NCI-H1930 (cell line): ENCODE measurements around the gene CHMP1A.

Experiments used
- DNase-seq, 2 experiments: peaks; one replicate each; lab custom pipeline; 2025; lab: John Stamatoyannopoulos, UW

The CHMP1A gene

DNA sequence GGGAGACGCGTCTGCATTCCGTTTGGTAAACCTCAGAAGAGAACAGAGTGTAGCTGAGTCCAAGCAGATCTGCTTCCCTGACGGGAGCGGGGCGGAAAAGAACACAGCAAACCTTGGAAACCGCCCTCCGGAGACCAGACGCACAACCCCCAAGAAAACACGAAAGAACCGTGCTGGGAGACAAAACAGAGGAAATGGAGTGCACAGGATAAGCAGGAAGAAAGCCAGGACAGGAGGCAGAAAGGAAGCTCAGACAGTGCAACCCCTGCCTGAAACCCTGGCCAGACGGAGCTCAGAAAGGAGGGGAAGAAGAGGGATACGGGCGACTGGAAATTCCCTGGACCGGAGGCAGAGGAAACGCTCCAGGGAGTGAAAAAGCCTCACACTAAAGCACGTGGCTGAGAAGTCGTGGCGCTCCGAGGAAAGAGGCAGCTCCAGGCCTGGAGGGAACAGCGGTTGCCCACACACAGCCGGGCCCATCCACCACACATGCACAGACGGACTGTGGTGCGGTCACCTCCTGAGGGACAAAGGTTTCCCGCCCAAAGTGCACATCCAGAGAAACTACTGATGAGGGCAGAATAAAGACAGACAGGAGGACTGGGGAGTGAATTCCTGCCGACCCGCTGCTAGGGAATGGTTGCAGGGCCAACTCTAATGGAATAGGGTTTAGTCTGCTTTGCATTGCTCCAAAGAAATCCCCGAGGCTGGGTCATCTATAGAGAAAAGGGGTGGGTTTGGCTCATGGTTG is 33.8 kb downstream of the CHMP1A start:
- no peak for DNase-seq

DNA sequence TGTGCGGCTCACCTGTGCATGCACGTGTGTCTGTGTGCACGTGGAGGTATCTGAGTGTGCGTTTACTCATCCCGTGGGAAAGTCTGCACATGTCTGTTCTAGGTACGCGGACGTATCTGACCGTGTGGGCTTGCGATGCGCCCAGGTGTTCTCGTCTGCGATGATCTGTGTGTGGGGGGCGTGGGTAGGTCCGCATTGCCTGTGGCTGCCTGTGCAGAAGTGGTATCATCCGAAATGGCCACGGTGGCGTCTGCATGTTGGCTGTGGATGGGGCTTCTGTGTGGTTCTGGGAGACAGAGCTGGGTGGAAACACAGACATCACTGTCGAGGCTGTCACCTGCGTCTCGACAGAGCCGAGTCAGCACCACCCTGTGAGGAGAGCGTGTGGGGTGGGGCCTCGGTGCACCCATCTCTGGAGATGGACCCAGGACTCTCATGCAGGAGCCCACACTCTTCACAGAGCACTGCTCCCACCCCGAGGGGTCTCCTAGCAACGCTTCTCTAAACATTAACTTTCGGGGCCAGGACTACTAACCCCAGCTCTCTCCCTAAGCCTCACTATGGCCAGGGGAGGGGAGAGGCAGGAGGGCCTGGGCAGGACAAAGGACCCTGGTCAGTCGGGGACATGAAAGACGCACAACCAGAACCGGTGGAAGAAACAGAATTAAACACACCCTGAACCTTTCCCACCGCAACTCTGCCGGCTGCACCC is 35.7 kb downstream of the CHMP1A start:
- no peak for DNase-seq

DNA sequence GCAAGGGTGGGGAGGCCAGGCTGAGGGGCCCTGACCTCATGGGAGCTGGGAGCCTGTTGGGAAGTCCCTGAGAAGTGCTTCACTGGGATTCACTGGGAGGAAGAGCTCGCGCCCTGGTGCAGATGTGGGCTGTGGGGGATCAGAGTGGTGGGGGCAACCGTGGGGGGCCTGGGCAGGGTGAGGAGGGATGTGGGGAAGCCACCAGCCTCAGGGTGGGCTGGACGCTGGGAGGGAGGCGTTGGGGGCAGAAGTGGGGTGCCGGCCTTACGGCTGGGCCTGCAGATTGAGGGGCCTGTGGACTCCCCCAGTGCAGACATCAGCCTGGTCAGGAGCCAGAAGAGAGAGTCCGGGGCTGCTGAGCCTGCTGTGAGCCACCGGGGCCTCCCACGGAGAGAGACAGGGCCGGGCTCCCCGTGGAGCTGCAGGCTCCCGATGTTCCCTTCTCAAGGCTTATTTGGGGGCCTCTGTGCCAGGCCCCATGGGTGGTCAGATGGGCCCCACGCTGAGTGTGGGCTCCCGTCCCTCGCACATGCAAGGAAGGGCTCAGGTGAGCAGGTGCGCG is 36.3 kb downstream of the CHMP1A start:
- DNase-seq: no peak

DNA sequence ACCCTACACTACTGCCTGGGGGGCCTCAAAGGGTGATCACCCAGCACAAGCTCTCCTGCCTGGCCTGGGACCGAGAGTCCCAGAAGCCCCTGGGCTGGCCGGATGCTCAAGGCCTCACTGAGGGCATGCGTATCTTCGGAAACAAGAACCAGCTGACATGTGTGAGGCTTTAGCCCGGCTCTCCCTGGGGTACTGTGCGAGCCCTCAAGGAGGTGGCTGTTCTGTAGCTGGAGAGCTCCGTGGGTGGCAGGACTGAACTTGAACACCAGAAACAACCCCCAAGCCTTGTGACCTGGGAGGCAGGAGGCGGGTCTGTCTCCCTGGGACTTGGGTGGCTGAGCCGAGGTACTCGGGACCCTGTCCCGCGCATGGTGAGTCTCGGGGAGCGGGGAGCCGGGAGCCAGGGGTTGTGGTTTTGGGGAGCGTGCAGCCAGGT is 37.1 kb downstream of the CHMP1A start:
- DNase-seq: no peak

DNA sequence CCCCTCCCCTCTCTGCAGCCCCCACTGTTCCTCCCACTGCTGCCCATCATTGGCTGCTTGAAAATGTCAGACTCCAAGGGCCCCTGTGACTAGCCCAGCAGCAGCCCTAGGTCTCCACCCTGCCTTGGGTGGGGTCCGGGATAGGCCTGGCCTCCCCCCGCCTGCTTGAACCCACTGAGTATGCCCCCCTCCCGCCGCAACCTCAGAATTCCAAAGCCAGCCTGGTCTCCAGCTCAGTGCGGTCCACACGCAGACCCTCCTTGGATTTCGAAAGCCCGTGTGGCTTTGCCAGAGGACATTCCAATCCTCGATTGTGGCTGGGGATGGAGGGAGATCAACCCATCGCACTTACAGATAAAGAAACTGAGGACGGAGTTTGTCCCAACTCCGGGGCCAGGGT is 37.7 kb downstream of the CHMP1A start:
- DNase-seq: no peak

DNA sequence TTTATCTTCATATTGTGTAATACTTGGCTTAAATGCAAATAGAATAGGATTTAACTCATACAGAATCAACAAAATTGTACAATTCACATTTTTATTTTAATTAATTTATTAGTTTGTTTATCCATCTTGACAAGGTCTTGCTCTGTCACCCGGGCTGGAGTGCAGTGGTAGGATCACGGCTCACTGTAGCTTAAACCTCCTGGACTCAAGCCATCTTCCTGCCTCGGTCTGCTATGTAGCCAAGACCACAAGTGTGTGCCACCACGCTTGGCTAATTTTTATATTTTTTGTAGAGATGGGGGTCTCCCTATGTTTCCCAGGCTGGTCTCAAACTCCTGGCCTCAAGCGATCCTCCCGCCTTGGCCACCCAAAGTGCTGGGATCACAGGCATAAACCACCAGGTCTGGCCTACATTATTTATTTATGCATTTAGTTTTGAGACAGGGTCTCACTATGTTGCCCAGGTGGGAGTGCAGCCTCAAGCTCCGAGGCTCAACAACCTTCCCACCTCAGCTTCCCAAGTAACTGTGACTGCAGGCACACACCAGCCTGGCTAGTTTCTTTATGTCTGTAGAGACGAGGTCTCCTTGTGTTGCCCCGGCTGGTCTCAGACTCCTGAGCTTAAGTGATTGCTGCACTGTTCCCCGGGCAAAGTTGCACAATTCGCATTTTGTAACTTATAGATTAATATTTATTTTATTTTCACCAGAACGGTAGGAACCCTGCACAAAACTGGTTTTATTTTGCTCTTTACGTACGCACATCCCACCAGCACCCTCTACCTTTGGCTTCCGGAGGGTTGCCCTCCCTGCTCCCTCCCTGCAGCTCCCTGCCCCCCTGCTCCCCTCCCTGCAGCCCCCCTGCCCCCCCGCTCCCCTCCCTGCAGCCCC is 39.2 kb downstream of the CHMP1A start:
- no peak for DNase-seq

DNA sequence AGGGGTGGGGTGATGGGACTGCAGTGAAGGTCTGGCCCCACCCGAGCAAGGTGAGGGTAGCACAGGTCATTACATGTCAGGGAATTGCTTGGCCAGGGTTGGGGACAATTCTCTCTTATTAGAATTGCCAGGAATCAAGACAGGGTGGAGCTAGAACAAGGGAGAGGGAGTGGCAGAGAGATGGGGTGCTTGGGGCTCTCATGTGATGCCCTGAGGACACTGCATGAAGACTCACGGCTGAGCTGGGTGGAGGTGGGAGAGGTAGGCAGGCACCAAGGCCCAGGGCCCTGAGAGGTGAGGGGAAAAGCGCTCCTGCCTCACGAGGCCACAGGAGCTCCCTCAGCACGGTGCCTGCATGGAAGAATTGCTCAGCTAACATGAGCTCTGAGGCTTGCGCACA is 40.5 kb downstream of the CHMP1A start:
- no peak for DNase-seq

DNA sequence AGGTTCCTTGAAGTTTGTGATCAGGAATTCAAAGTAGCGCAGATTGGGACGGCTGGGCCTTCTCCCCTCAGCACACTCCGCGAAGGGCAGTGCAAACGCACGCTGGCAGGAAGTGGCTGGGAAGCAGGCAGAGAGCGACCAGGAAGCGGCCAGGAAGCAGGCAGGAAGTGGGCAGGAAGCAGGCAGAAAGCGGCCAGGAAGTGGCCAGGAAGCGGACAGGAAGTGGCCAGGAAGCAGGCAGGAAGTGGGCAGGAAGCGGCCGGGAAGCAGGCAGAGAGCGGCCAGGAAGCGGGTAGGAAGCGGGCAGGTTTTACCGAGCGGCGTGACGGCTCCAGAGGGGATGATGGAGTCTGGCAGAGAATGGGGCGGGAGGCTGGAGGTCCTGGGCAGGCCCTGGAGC is 40.9 kb downstream of the CHMP1A start:
- no peak for DNase-seq

DNA sequence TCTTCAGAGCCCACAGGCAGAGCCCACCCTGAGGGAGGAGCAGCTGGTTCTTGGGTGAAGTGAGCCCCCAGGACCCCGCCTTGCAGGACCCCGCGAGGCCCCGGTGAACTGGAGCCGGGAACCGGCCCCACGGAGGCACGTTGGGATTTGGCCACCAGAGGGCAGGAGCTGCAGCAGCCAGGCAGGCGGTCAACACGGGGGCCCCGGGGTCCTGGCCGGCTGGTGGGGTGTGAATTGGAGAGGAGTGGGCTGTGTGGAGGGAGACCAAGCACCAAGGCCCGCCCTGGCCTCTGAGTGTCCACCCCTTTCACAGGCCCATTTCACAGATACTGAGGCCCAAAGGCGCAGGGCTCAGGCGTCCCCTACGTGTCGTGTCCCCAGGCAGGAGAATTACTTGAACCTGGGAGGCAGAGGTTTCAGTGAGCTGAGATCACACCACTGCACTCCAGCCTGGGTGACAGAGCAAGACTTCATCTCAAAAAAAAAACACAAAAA is 41.9 kb downstream of the CHMP1A start:
- no peak for DNase-seq

DNA sequence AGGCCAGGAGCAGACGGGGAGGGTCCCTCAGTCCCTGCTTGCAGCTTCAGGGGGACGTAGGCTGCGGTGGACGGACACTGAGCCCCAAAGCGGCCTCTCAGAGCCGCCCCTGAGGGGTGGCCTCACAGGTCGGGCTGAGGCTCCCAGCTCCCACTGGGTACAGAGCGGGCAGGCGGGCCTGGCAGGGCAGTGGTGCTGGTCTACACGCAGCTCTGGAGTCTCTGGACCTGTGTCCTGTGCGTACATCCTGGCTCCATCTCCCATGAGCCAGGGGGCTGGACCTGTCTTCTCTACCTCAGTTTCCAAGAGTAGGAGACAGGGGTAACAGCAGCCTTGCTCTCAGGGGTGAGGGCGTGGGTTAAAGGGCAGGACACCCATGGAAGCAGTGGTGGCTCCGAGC is 42.3 kb downstream of the CHMP1A start:
- DNase-seq: no peak

DNA sequence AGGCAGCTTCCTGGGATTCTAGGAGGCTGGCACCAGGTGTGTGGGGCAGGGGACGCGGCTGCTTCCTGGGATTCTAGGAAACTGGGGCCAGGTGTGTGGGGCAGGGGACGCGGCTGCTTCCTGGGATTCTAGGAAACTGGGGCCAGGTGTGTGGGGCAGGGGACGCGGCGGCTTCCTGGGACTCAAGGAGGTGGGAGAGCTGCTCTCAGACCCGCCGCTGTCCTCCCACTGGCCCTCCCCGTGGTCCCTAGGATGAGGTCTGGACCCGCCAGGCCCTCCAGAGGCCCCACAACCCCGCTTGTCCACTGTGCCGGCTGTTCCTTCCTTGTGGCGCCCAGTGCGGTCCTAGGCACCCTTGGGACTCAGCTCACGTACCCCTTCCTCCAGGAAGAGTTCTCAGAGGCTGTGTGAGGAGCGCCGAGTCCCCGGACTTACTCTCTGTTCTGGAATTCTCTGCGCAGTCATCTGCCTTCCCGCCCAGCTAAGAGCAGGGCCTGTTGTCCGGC is 43.5 kb downstream of the CHMP1A start:
- DNase-seq: no peak

DNA sequence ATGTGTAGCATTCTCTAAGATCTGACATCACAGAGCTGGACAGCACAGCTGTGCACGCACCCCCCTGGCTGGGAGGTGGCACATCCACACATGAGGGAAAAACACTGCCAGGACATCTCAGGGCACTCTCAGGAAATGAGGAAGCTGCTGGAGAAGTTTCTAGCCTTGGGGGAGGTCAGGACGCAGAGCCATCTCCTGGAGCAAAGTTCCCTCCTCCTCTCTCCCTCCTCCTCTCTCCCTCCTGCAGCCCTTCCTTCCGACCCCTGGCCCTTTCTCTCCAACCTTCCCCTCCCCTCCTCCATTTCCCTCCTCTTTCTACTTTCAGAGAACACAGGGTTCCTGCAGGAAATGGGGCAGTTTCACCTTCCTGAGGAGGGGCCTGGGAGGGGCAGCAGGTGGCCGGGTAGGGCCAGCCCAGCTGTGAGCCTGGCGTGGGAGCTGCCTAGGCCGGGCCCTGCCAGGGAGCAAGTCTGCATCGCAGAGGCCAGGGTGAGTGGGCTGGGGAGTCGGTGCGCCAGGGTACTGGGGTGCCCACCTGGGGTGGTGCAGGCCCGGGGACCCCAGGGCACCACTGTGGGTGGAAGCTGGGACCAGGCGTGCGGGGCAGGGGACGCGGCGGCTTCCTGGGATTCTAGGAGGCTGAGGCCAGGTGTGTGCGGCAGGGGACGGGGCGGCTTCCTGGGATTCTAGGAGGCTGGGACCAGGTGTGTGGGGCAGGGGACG is 44.1 kb downstream of the CHMP1A start, which contains the start of gene DPEP1:
Gene DPEP1 (plus strand): TSS at position 412 of the 723 bp plus-strand sequence. CDS start 16,769 bp downstream, outside the sequence.
- no peak for DNase-seq

DNA sequence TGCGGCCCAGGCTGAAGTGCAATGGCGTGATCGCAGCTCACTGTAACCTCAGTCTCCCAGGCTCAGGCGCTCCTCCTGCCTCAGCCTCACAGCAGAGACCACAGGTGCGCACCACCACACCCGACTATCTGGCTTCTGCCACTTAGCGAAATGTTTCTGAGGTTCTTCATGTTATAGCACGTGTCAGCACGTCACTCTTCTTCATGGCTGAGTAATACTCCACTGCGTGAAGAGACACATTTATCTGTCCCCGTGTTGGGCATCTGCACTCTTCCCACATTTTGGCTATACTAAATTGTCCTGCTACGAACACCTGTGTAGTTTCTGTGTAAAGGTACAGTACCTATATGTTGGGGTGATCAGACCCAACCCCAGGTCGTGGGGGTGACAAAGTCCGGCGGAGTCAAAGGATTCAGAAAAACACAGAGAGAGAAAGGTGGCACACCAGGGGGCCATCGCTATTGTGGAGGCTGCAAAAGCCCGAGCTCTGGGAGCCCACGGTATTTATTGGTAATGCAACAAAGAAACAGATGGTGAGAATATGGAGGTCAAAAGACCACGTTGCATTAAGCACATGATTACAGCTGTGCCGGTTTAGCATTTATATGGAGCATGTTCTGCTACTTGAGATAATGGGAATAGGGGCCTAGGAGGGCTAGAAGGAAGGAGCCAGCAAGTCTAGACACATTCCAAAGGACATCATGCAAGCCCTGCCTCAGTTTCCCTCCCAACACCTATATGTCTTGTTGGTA is 44.9 kb downstream of the CHMP1A start:
- DNase-seq: no peak

DNA sequence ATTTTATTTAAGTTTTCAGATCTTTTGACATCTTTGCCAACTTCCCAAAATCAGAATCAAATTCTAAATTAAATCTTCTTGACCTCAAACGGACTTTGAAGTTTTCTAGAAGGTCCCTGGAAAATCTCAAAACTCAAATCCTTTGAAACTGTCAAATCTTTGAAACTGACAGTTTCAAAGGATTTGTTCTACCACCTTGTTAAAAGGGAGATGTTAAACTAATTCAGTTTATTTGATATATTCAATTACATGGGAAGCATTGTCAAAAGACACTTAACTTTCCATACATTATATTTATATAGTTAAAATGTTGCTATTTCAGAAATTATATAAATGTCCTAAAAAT is 47.4 kb downstream of the CHMP1A start:
- no peak for DNase-seq

DNA sequence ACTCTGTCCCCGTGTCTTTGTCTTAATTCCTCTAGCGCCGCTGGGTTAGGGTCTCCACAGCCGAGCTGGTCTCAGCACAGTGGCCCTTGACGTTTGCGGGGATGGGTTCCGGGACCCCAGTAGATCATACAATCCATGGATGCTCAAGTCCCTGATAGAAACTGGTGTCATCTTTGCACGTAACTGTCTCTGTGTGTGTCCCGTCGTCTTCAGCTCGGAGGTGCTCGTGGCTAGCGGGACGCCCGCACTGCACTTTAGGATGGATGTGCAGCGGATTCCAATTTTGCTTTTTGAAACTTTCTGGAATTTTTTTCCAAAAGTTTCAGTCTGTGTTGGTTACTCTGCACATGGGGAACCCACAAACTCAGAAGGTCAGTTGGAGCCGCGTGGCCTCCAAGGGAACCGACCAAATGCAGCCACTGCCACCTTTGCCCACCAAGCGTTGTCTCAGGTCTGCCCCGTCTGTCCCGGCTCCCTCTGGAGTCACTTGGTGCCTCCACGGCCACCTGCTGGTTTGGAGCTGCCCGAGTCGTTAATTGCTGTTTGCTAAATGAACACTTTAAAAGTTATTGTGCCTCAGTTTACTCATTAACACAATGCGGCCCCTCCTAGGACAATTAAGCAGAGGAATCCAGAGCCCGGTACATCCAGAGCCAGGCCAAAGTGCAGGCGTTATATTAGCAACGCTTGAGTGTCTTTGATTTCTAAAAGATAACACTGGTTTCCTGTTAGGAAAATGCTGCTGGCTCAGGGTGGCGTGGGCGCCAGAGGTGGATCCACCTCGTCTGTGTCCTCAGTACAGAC is 49.4 kb downstream of the CHMP1A start:
- no peak for DNase-seq

DNA sequence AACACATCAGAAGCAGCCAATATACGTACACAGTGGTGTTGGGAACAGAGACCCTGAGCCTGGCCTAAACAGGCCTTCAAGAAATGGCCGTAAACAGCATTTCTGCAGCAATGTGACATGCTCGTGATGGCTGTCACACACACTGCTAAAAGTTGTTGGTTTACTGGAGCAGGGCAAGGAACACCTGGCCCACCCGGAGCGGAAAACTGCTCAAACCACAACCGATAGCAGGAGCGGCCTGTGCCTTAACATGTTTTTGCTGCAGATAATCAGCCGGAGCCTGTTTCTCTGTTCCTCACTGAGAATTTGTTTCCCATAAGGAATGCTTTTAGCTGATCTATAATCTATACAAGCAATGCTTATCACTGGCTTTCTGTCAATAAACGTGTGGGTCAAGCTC is 50.1 kb downstream of the CHMP1A start:
- no peak for DNase-seq

DNA sequence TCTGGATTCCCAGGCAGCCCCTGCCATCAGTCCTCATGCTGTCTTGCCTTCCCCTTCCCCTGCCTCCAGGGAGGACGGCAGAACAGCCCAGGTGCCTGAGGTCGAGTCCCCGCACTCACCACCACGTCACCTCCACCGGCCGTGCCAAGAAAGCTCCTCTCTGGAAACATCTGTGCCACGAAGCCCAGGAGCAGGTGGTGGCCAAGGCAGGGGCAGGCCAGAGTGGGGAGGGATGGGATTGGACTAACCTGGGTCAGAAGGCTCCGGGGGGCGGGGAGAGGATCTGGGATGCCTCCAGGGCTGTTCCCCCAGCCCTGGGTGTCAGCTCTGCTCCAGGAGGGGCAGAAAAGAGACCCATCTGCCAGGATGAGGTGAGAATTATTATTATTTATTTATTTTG is 51.5 kb downstream of the CHMP1A start:
- DNase-seq: no peak

DNA sequence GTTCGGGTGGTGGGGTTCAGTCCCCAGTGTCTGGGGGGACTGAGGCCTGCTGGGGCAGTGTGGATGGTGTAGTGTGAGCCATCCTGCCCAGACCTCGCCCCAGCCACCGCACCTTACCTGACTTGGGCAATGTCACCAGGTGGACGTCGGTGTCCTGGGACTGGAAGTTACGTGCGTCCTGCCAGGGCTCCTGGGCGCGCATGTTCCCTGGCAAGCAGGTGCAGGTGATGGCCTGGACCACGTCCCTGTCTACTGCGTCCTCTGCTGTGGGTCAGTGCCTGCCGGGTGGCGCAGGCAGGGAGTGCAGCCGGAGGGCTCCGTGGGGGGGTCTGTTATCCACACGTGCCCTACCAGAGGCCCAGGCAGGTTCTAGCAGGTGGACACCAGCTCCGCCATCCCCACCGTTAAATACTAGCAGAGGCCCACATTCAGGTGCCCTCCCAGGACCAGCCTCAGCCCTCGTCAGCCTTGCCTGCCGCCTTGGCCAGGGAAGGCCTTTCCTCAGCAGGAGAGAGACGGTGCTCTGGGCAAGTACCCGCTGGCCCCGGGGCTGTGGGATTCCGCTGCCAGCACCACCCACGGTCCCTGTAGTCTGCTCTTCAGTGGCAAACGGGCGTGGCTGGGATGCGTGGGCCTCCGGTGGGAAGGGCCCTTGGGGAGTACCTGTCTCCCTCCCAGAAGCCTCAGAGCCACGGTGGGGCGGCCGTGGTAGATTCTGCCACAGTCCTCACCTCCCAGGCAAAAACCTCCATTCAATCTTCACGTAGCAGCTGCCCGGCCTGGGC is 52.1 kb downstream of the CHMP1A start:
- DNase-seq: no peak

DNA sequence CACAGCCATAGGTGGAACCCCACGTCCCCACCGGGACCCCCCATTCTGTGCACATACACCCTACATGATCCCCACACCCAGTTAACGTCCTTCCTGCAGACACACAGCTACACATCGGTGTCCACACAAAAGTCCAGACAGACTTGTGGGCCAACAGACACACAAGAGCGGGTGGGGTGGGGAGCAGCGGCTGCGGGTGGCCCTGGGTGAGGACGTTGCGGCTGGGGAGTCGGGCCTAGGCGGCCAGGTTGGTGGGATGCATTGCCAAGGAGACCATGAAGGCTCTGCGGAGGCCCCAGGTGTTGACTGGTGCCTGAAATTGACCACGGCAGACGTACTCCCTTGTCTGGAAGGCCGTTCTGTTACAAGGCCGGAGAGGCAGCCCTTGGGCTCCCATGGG is 52.7 kb downstream of the CHMP1A start:
- DNase-seq: no peak
